HG02763 (cell line): Measurements from ENCODE around the gene AQP11.

Source experiments
- ATAC-seq: cut with Tn5 transposase; IDR thresholded peaks from one replicate; pipeline ENCODE4 v1.9.1; 2021; ENCODE audit warnings: mild to moderate bottlenecking, moderate library complexity; ENCODE audit not compliant: unreplicated experiment

The AQP11 gene

DNA sequence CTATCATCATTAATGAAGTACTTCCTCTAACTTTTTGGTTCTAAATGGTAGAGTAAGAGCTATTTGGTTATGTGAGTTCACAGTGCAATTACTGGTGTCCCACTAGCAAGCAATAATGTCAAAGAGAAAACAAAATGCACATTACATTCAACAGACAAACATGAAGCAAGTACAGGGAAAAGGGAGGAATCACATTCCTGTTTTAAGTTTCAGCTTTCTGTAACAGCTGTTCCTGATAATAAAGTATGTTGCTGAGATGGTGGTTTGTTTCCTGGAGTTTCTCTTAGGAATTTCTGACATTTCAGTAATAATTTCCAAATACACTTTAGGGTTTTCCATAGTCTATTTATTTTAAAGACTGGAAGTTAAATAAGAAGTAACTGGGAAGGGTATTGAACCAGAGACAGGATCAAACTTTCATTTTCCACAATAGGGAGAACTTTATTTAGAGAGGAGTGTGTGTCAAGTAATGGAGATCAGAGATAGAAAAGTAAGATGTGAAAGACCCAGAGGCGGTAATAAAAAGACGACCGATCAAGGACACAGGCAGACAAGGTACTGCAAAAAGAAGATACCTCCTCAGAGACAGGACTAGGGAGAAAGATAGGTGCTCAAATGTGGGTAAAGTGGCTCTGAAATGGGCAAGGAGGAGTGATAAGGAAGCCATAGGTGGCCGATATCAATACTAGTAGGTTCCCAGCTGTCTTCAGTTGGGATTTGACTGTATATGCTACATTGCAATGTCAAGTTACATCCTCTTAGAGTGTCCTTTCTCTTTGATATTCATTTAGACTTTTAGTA, 68.7 kb downstream of the AQP11 start:
- no peak for ATAC-seq
